Naive thymus-derived CD4-positive, alpha-beta T cell (primary cell): ENCODE results near the gene AP3B1. TPM values are rescaled to one million over a fixed set of nuclear protein-coding genes. Genes with fewer than 3 reads are reported as not detected.

Source experiments
- ATAC-seq: fragments of 150-1000 bp; cut with Tn5 transposase; 2 replicates; pipeline ENCODE4 v1.10.0; 2021; ENCODE audit warnings: mild to moderate bottlenecking, moderate library complexity
- CTCF ChIA-PET: fragments of 350-600 bp; sonication (Branson Sonifier 250); formaldehyde crosslinking; loops from one replicate; lab custom pipeline; 2021; ENCODE audit warnings: antibody characterized with exemption; lab: Charles Lee
- POLR2A ChIA-PET: fragments of 350-600 bp; sonication (Branson Sonifier 250); formaldehyde crosslinking; loops from one replicate; lab custom pipeline; 2021; ENCODE audit warnings: antibody characterized with exemption, inconsistent platforms; lab: Charles Lee
- DNase-seq, 9 donors: peaks; one replicate each; pipeline versions ENCODE4 v3.0.0 to v3.0.0-alpha.2; 2020 to 2022; ENCODE audit warnings: mixed read lengths in 1 of 9
- H3K27ac ChIP-seq: one replicate; pipeline ENCODE4 v1.7.0; 2013; ENCODE audit warnings: mild to moderate bottlenecking, low read depth, low read length, moderate library complexity
- H3K27me3 ChIP-seq, 2 donors: one replicate each; pipeline ENCODE4 v1.7.0; 2013; ENCODE audit warnings: low read length in 2 of 2, mild to moderate bottlenecking in 2 of 2, moderate library complexity in 2 of 2; ENCODE audit not compliant: control insufficient read depth in 2 of 2, insufficient read depth in 2 of 2
- H3K36me3 ChIP-seq, 3 experiments: 1 replicate in 2 of 3; 2 replicates in 1 of 3; pipeline ENCODE4 v1.7.0; 2013; ENCODE audit warnings: low read length in 3 of 3, mild to moderate bottlenecking in 3 of 3, moderate library complexity in 1 of 3; ENCODE audit not compliant: insufficient read depth in 3 of 3, control insufficient read depth in 2 of 3
- H3K4me1 ChIP-seq, 2 donors: one replicate each; pipeline ENCODE4 v1.7.0; 2013; ENCODE audit warnings: low read length in 2 of 2, mild to moderate bottlenecking in 2 of 2, moderate library complexity in 1 of 2; ENCODE audit not compliant: control insufficient read depth in 2 of 2, insufficient read depth in 2 of 2
- H3K4me3 ChIP-seq: 2 replicates; pipeline ENCODE4 v1.7.0; 2013; ENCODE audit warnings: mild to moderate bottlenecking, low read length
- H3K9me3 ChIP-seq, 3 experiments: 1 replicate in 2 of 3; 2 replicates in 1 of 3; pipeline ENCODE4 v1.7.0; 2013; ENCODE audit warnings: low read length in 3 of 3; ENCODE audit not compliant: control insufficient read depth in 2 of 3
- H3K27ac Mint-ChIP-seq, 9 donors: one replicate each; pipeline ENCODE4 v1.8.0; 2020 to 2022; ENCODE audit warnings: mixed read lengths in 9 of 9, mild to moderate bottlenecking in 8 of 9, moderate library complexity in 5 of 9, inconsistent platforms in 2 of 9
- H3K27me3 Mint-ChIP-seq, 5 donors: one replicate each; pipeline ENCODE4 v1.8.0; 2021 to 2022; ENCODE audit warnings: mixed read lengths in 5 of 5, mild to moderate bottlenecking in 1 of 5
- H3K36me3 Mint-ChIP-seq, 5 donors: one replicate each; pipeline ENCODE4 v1.8.0; 2020 to 2022; ENCODE audit warnings: mixed read lengths in 5 of 5, mild to moderate bottlenecking in 3 of 5, inconsistent platforms in 1 of 5
- H3K4me1 Mint-ChIP-seq, 7 donors: one replicate each; pipeline ENCODE4 v1.8.0; 2020 to 2022; ENCODE audit warnings: mixed read lengths in 7 of 7, mild to moderate bottlenecking in 3 of 7, inconsistent platforms in 1 of 7
- H3K4me3 Mint-ChIP-seq, 10 donors: one replicate each; pipeline ENCODE4 v1.8.0; 2020 to 2022; ENCODE audit warnings: mild to moderate bottlenecking in 10 of 10, mixed read lengths in 10 of 10, moderate library complexity in 6 of 10, inconsistent platforms in 2 of 10
- H3K9me3 Mint-ChIP-seq, 11 donors: one replicate each; pipeline ENCODE4 v1.8.0; 2020 to 2022; ENCODE audit warnings: mixed read lengths in 11 of 11, mild to moderate bottlenecking in 4 of 11, inconsistent platforms in 1 of 11, moderate library complexity in 1 of 11
- intact Hi-C, 2 donors: fragments of 100-400 bp; cut with micrococcal nuclease; formaldehyde crosslinking; loops; one replicate each; pipeline ENCODE4 v1.15.1; 2023
- polyA plus RNA-seq, 2 donors: library from polyadenylated mRNA; unstranded; fragments of 300-500 nt; fragmentation: Illumina TruSeq; gene quantifications; one replicate each; pipeline ENCODE4 v1.2.3, GENCODE V29; 2021
- total RNA-seq, 6 experiments: library from RNA in 5 of 6; stranded (reverse) in 5 of 6; gene quantifications; 1 replicate in 5 of 6; 2 replicates in 1 of 6; pipeline ENCODE4 v1.2.3 and lab custom pipeline; 2021 to 2026

AP3B1 gene
- total and polyA plus RNA-seq, 7 experiments from 2014 or later = 28.3 to 45.0 (median 32.8) TPM

- intact Hi-C loops = loop anchor here (1.0 to 10.0 kb wide), 11 partner anchors 25 to 1691 kb away; partner anchors contain the start of genes SCAMP1 (in 2 of the 2), AGGF1 (in 1 of the 2), HOMER1 (in 1 of the 2) and JMY (in 1 of the 2)
- CTCF ChIA-PET = interaction anchor here (4.6 kb wide), 1 partner anchor 66 kb away, joined by 27 read pairs; the partner anchor contains the start of gene SCAMP1
- Mint-ChIP-seq H3K27ac (peak overlapping the region; percentile 77 to 99 (median 97)), H3K36me3 (peaks cover 0 to 9% (median 0%) of the 10 kb centered on the region in 5 donors), H3K4me3 (peak overlapping the region; percentile 86 to 100 (median 98)), H3K9me3 (no peaks in the 10 kb centered on the region), H3K4me1 (peaks cover 29 to 56% (median 51%) of the 10 kb centered on the region in 7 donors), H3K27me3 (peaks cover 0 to 10% (median 0%) of the 10 kb centered on the region in 5 donors)
- no peaks in the 10 kb centered on the region for H3K9me3 ChIP-seq
- ATAC-seq (no peak), DNase-seq (peak in 3 of 9 donors; percentile 2 to 22 (median 7))
- H3K4me1 ChIP-seq = peaks cover 5 to 9% of the 10 kb centered on the region in 2 donors
- H3K27me3 ChIP-seq = no peaks in the 10 kb centered on the region
- POLR2A ChIA-PET = interaction anchor here (0.9 to 6.3 kb wide), 8 partner anchors 8 to 690 kb away, joined by 3 to 106 read pairs (median 4); partner anchors contain the start of gene SCAMP1
- H3K27ac ChIP-seq = peak overlapping the region; percentile 88
- peak overlapping the region; percentile 98 for H3K4me3 ChIP-seq
- peaks cover 0 to 6% (median 0%) of the 10 kb centered on the region in 3 experiments for H3K36me3 ChIP-seq
These were observed 649 bp downstream of the AP3B1 start for GRCh38 chr5:78293851-78294247.

GRCh38 chr5:78291687-78292086 lies 2.8 kb downstream of the AP3B1 start:
- ChIA-PET CTCF (interaction anchor here (0.8 to 4.6 kb wide), 2 partner anchors 18 to 68 kb away, joined by 3 to 27 read pairs; partner anchors contain the start of gene SCAMP1), POLR2A (interaction anchor here (6.3 kb wide), 1 partner anchor 69 kb away, joined by 106 read pairs; the partner anchor contains the start of gene SCAMP1)
- ATAC-seq (no peak), DNase-seq (no peak)
- Mint-ChIP-seq H3K4me1 (peaks cover 31 to 76% (median 59%) of the 10 kb centered on the region in 7 donors), H3K4me3 (peak overlapping the region in 7 of 10 donors; percentile 17 to 97 (median 27)), H3K27ac (peak overlapping the region in 1 of 9 donors; percentile 12), H3K36me3 (peaks cover 0 to 9% (median 0%) of the 10 kb centered on the region in 5 donors), H3K27me3 (peaks cover 0 to 5% (median 0%) of the 10 kb centered on the region in 5 donors), H3K9me3 (no peaks in the 10 kb centered on the region)
- Histone ChIP-seq H3K27ac (no peak overlapping the region), H3K4me3 (no peak overlapping the region), H3K36me3 (peaks cover 0 to 6% (median 0%) of the 10 kb centered on the region in 3 experiments), H3K4me1 (peaks cover 5 to 9% of the 10 kb centered on the region in 2 donors), H3K27me3 (no peaks in the 10 kb centered on the region), H3K9me3 (no peaks in the 10 kb centered on the region)
- intact Hi-C loops = loop anchor here (5.0 to 10.0 kb wide), 4 partner anchors 647 to 1693 kb away; partner anchors contain the start of genes AGGF1 (in 1 of the 2) and WDR41 (in 1 of the 2)

- Histone ChIP-seq H3K4me3 (no peak overlapping the region), H3K27ac (no peak overlapping the region), H3K27me3 (no peaks in the 10 kb centered on the region), H3K36me3 (peaks cover 0 to 6% (median 0%) of the 10 kb centered on the region in 3 experiments), H3K9me3 (no peaks in the 10 kb centered on the region), H3K4me1 (peaks cover 9 to 10% of the 10 kb centered on the region in 2 donors)
- H3K27ac Mint-ChIP-seq = no peak overlapping the region
- peaks cover 6 to 15% (median 11%) of the 10 kb centered on the region in 5 donors for H3K36me3 Mint-ChIP-seq
- H3K4me3 Mint-ChIP-seq = peak overlapping the region in 2 of 10 donors; percentile 1 to 18
- peaks cover 0 to 8% (median 0%) of the 10 kb centered on the region in 11 donors for H3K9me3 Mint-ChIP-seq
- ChIA-PET POLR2A (interaction anchor here (1.0 kb wide), 1 partner anchor 11 kb away, joined by 4 read pairs; no protein-coding TSS in a partner anchor), CTCF (no interaction called here)
- ATAC-seq (no peak), DNase-seq (no peak)
- H3K4me1 Mint-ChIP-seq = peaks cover 39 to 88% (median 71%) of the 10 kb centered on the region in 7 donors
- intact Hi-C loops = loop anchor here (5.0 to 10.0 kb wide), 4 partner anchors 645 to 1695 kb away; partner anchors contain the start of genes AGGF1 (in 1 of the 2) and WDR41 (in 1 of the 2)
- no peaks in the 10 kb centered on the region for H3K27me3 Mint-ChIP-seq
These were observed 4.6 kb downstream of the AP3B1 start for GRCh38 chr5:78289911-78290310.

- ATAC-seq (no peak), DNase-seq (no peak)
- Mint-ChIP-seq H3K27me3 (no peaks in the 10 kb centered on the region), H3K27ac (no peak overlapping the region), H3K9me3 (peaks cover 0 to 8% (median 0%) of the 10 kb centered on the region in 11 donors), H3K36me3 (peaks cover 7 to 13% (median 10%) of the 10 kb centered on the region in 5 donors), H3K4me3 (no peak overlapping the region), H3K4me1 (peaks cover 37 to 88% (median 74%) of the 10 kb centered on the region in 7 donors)
- H3K36me3 ChIP-seq = no peaks in the 10 kb centered on the region
- H3K27ac ChIP-seq = no peak overlapping the region
- ChIA-PET POLR2A (interaction anchor here (0.7 kb wide), 1 partner anchor 258 kb away, joined by 3 read pairs; no protein-coding TSS in a partner anchor), CTCF (no interaction called here)
- peaks cover 5 to 9% of the 10 kb centered on the region in 2 donors for H3K4me1 ChIP-seq
- no peak overlapping the region for H3K4me3 ChIP-seq
- H3K27me3 ChIP-seq = no peaks in the 10 kb centered on the region
- H3K9me3 ChIP-seq = no peaks in the 10 kb centered on the region
- intact Hi-C loops = no loop called here
These were observed 6.3 kb downstream of the AP3B1 start for GRCh38 chr5:78288246-78288645.

- intact Hi-C loops = no loop called here
- Mint-ChIP-seq H3K4me3 (no peak overlapping the region), H3K9me3 (peaks cover 0 to 8% (median 0%) of the 10 kb centered on the region in 11 donors), H3K27ac (peak overlapping the region in 1 of 9 donors; percentile 10), H3K27me3 (no peaks in the 10 kb centered on the region), H3K36me3 (peaks cover 7 to 13% (median 10%) of the 10 kb centered on the region in 5 donors), H3K4me1 (peaks cover 40 to 87% (median 72%) of the 10 kb centered on the region in 7 donors)
- ChIA-PET CTCF (no interaction called here), POLR2A (no interaction called here)
- no peak for DNase-seq
- no peaks in the 10 kb centered on the region for H3K27me3 ChIP-seq
- ATAC-seq = peak; percentile 29
- no peak overlapping the region for H3K4me3 ChIP-seq
- no peaks in the 10 kb centered on the region for H3K36me3 ChIP-seq
- H3K27ac ChIP-seq = no peak overlapping the region
- H3K9me3 ChIP-seq = no peaks in the 10 kb centered on the region
- peaks cover 4 to 9% of the 10 kb centered on the region in 2 donors for H3K4me1 ChIP-seq
These were observed 6.7 kb downstream of the AP3B1 start for GRCh38 chr5:78287833-78288232.

- DNase-seq = no peak
- H3K27ac ChIP-seq = no peak overlapping the region
- peaks cover 4 to 6% of the 10 kb centered on the region in 2 donors for H3K4me1 ChIP-seq
- H3K4me3 Mint-ChIP-seq = no peak overlapping the region
- peaks cover 40 to 81% (median 66%) of the 10 kb centered on the region in 7 donors for H3K4me1 Mint-ChIP-seq
- no peaks in the 10 kb centered on the region for H3K27me3 Mint-ChIP-seq
- H3K36me3 Mint-ChIP-seq = peaks cover 7 to 13% (median 10%) of the 10 kb centered on the region in 5 donors
- CTCF ChIA-PET = no interaction called here
- intact Hi-C loops = no loop called here
- no peaks in the 10 kb centered on the region for H3K9me3 ChIP-seq
- no peak for ATAC-seq
- no peaks in the 10 kb centered on the region for H3K36me3 ChIP-seq
- POLR2A ChIA-PET = no interaction called here
- H3K4me3 ChIP-seq = no peak overlapping the region
- no peaks in the 10 kb centered on the region for H3K27me3 ChIP-seq
- H3K9me3 Mint-ChIP-seq = peaks cover 0 to 8% (median 0%) of the 10 kb centered on the region in 11 donors
- no peak overlapping the region for H3K27ac Mint-ChIP-seq
These were observed 7.3 kb downstream of the AP3B1 start for GRCh38 chr5:78287169-78287568.
